ENCODE measurements around the gene DNM3. TPM values are rescaled to one million over a fixed set of nuclear protein-coding genes. Genes with fewer than 3 reads are reported as not detected.

The DNM3 gene
- total and polyA plus RNA-seq, 2 experiments from 2014 or later: 0.11 to 1.4 TPM

GRCh38 chr1:172452536-172453152 is 611.3 kb downstream of the DNM3 start:
- WGBS, 2 experiments (ENCODE audit: low coverage in 1 of 2, low lambda C conversion rate in 2 of 2, missing lambda C conversion rate in 2 of 2): 57 to 64% methylated on average over 7 of the region's 7 CpGs
- no peak overlapping the region for H3K9ac ChIP-seq
- TF ChIP-seq EZH2 (IDR thresholded peaks at IDR 0.05; ENCODE audit: insufficient read depth, poor library complexity, severe bottlenecking) (no peak), EZH2phosphoT487 (IDR thresholded peaks at IDR 0.05; ENCODE audit: insufficient read depth, low read depth) (no peak)
- H3K79me2 ChIP-seq (ENCODE audit: insufficient read depth): no peaks in the 10 kb centered on the region
- H3K9me2 ChIP-seq (ENCODE audit: insufficient read depth): no peaks in the 10 kb centered on the region
- H3K4me2 ChIP-seq (ENCODE audit: unreplicated experiment): no peak overlapping the region
- H3K27ac ChIP-seq: no peak overlapping the region
- H3K36me3 ChIP-seq (ENCODE audit: low read depth): no peaks in the 10 kb centered on the region
- peaks cover 14% of the 10 kb centered on the region for H3K4me1 ChIP-seq (ENCODE audit: insufficient read depth)
- no peaks in the 10 kb centered on the region for H3K9me3 ChIP-seq (ENCODE audit: low read depth)
- H3K4me3 ChIP-seq: no peak overlapping the region
- H2AFZ ChIP-seq: no peak overlapping the region
- no peak for DNase-seq
- no peaks in the 10 kb centered on the region for H3K27me3 ChIP-seq (replicated peaks; ENCODE audit: insufficient read depth)
- no peaks in the 10 kb centered on the region for H4K20me1 ChIP-seq (ENCODE audit: insufficient read depth)
- in situ Hi-C loops (cut with MboI): loop anchor here (10.0 kb wide), 1 partner anchor 272 kb away; no protein-coding TSS in a partner anchor
- H3F3A ChIP-seq (ENCODE audit: insufficient read depth): 0 out of 2 replicates have a peak, but pooled peaks cover 6% of the 10 kb centered on the region

- in situ Hi-C loops (cut with MboI): loop anchor here (10.0 kb wide), 1 partner anchor 272 kb away; no protein-coding TSS in a partner anchor
- no peak overlapping the region for H3K27ac ChIP-seq
- no peak for DNase-seq
Observed at GRCh38 chr1:172453153-172453545, 611.9 kb downstream of the DNM3 start.

GRCh38 chr1:172453607-172454006 is 612.3 kb downstream of the DNM3 start:
- no peak overlapping the region for H3K4me3 ChIP-seq
- in situ Hi-C loops (cut with MboI): loop anchor here (10.0 kb wide), 1 partner anchor 271 kb away; no protein-coding TSS in a partner anchor
- no peaks in the 10 kb centered on the region for H4K20me1 ChIP-seq (ENCODE audit: insufficient read depth)
- no peak overlapping the region for H3K4me2 ChIP-seq (ENCODE audit: unreplicated experiment)
- no peak overlapping the region for H2AFZ ChIP-seq
- H3K4me1 ChIP-seq (ENCODE audit: insufficient read depth): peaks cover 14% of the 10 kb centered on the region
- no peak overlapping the region for H3K9ac ChIP-seq
- H3K79me2 ChIP-seq (ENCODE audit: insufficient read depth): no peaks in the 10 kb centered on the region
- no peaks in the 10 kb centered on the region for H3K36me3 ChIP-seq (ENCODE audit: low read depth)
- no peak overlapping the region for H3K27ac ChIP-seq
- no peaks in the 10 kb centered on the region for H3K27me3 ChIP-seq (replicated peaks; ENCODE audit: insufficient read depth)
- WGBS, 2 experiments (ENCODE audit: low coverage in 1 of 2, low lambda C conversion rate in 2 of 2, missing lambda C conversion rate in 2 of 2): 84 to 91% methylated on average over 1 of the region's 1 CpG
- TF ChIP-seq EZH2 (IDR thresholded peaks at IDR 0.05; ENCODE audit: insufficient read depth, poor library complexity, severe bottlenecking): no peak
- H3K9me2 ChIP-seq (ENCODE audit: insufficient read depth): no peaks in the 10 kb centered on the region
- H3K9me3 ChIP-seq (ENCODE audit: low read depth): no peaks in the 10 kb centered on the region
- 0 out of 2 replicates have a peak, but pooled peaks cover 6% of the 10 kb centered on the region for H3F3A ChIP-seq (ENCODE audit: insufficient read depth)
- DNase-seq: no peak

More at GRCh38 chr1:172453153-172453545, 611.9 kb downstream of the DNM3 start:
- 0 out of 2 replicates have a peak, but pooled peaks cover 6% of the 10 kb centered on the region for H3F3A ChIP-seq (ENCODE audit: insufficient read depth)
- TF ChIP-seq EZH2phosphoT487 (IDR thresholded peaks at IDR 0.05; ENCODE audit: insufficient read depth, low read depth) (no peak), EZH2 (IDR thresholded peaks at IDR 0.05; ENCODE audit: insufficient read depth, poor library complexity, severe bottlenecking) (no peak)
- no peak overlapping the region for H3K4me2 ChIP-seq (ENCODE audit: unreplicated experiment)
- no peaks in the 10 kb centered on the region for H3K36me3 ChIP-seq (ENCODE audit: low read depth)
- no peaks in the 10 kb centered on the region for H3K27me3 ChIP-seq (replicated peaks; ENCODE audit: insufficient read depth)
- no peaks in the 10 kb centered on the region for H3K9me2 ChIP-seq (ENCODE audit: insufficient read depth)
- no peak overlapping the region for H3K9ac ChIP-seq
- no peaks in the 10 kb centered on the region for H3K79me2 ChIP-seq (ENCODE audit: insufficient read depth)
- peaks cover 14% of the 10 kb centered on the region for H3K4me1 ChIP-seq (ENCODE audit: insufficient read depth)
- no peaks in the 10 kb centered on the region for H4K20me1 ChIP-seq (ENCODE audit: insufficient read depth)
- no peak overlapping the region for H3K4me3 ChIP-seq
- no peaks in the 10 kb centered on the region for H3K9me3 ChIP-seq (ENCODE audit: low read depth)
- 88 to 89% methylated on average over 6 of the region's 6 CpGs for WGBS, 2 experiments (ENCODE audit: low coverage in 1 of 2, low lambda C conversion rate in 2 of 2, missing lambda C conversion rate in 2 of 2)
- H2AFZ ChIP-seq: no peak overlapping the region

GRCh38 chr1:172455451-172455850 is 614.2 kb downstream of the DNM3 start:
- Histone ChIP-seq H3K4me1 (ENCODE audit: insufficient read depth) (peaks cover 14% of the 10 kb centered on the region), H3K4me2 (ENCODE audit: unreplicated experiment) (no peak overlapping the region), H3K4me3 (no peak overlapping the region), H3K9ac (no peak overlapping the region), H3F3A (ENCODE audit: insufficient read depth) (0 out of 2 replicates have a peak, but pooled peaks cover 6% of the 10 kb centered on the region), H2AFZ (no peak overlapping the region), H3K9me3 (ENCODE audit: low read depth) (no peaks in the 10 kb centered on the region), H3K9me2 (ENCODE audit: insufficient read depth) (no peaks in the 10 kb centered on the region; the same call in 1 of the 2 replicates), H3K27ac (no peak overlapping the region), H4K20me1 (ENCODE audit: insufficient read depth) (no peaks in the 10 kb centered on the region), H3K36me3 (ENCODE audit: low read depth) (no peaks in the 10 kb centered on the region), H3K27me3 (replicated peaks; ENCODE audit: insufficient read depth) (no peaks in the 10 kb centered on the region), H3K79me2 (ENCODE audit: insufficient read depth) (no peaks in the 10 kb centered on the region)
- WGBS, 2 experiments (ENCODE audit: low coverage in 1 of 2, low lambda C conversion rate in 2 of 2, missing lambda C conversion rate in 2 of 2): 49 to 56% methylated on average over 1 of the region's 1 CpG
- in situ Hi-C loops (cut with MboI): loop anchor here (10.0 kb wide), 1 partner anchor 269 kb away; no protein-coding TSS in a partner anchor
- DNase-seq: no peak
- TF ChIP-seq EZH2 (IDR thresholded peaks at IDR 0.05; ENCODE audit: insufficient read depth, poor library complexity, severe bottlenecking): no peak
- no peak for TF ChIP-seq EZH2phosphoT487 (IDR thresholded peaks at IDR 0.05; ENCODE audit: insufficient read depth, low read depth)

Data from GM23248 (cell line).